Colonic mucosa (tissue), 4 donors: ENCODE results near the gene ARL6. TPM values are rescaled to one million over a fixed set of nuclear protein-coding genes. Genes with fewer than 3 reads are reported as not detected.

Experiments
- DNase-seq: peaks from one replicate; pipeline ENCODE4 v3.0.0-alpha.2; 2020
- H3K27ac ChIP-seq: fragments of 200-600 bp; one replicate; pipeline ENCODE4 v1.8.0; 2021
- H3K27me3 ChIP-seq: fragments of 200-600 bp; one replicate; pipeline ENCODE4 v1.8.0; 2021
- H3K36me3 ChIP-seq: fragments of 200-600 bp; one replicate; pipeline ENCODE4 v1.8.0; 2021
- H3K4me1 ChIP-seq: fragments of 200-600 bp; one replicate; pipeline ENCODE4 v1.8.0; 2021; ENCODE audit warnings: mild to moderate bottlenecking
- H3K4me3 ChIP-seq: fragments of 200-600 bp; one replicate; pipeline ENCODE4 v1.8.0; 2021
- H3K9ac ChIP-seq, 2 donors: one replicate each; pipeline ENCODE4 v1.7.0; 2013; ENCODE audit warnings: control low read depth in 2 of 2, low read depth in 2 of 2, low read length in 2 of 2
- H3K9me3 ChIP-seq: fragments of 200-600 bp; one replicate; pipeline ENCODE4 v1.8.0; 2021
- intact Hi-C: fragments of 100-400 bp; cut with DNase I; formaldehyde crosslinking; loops from one replicate; pipeline ENCODE4 v1.14.1; 2022
- total RNA-seq, 2 donors: library from RNA; stranded (reverse); fragmentation: NEBNext Ultra II Directional in 1 of 2; extraction: Animal tissue kit (Norgen Biotek cat#: 25700) in 1 of 2; gene quantifications; one replicate each; pipeline ENCODE4 v1.2.1, GENCODE V29; 2021
- TF ChIP-seq, protein P1 (sequence below): fragments of 200-600 bp; IDR thresholded peaks from one replicate; pipeline ENCODE4 v1.8.0; 2022; ENCODE audit warnings: antibody characterized with exemption, mild to moderate bottlenecking
- donor health status: healthy.
- donor health status: DM: no; HTN: no; CAD: no.
- donor health status: DM: no; HTN: no; CAD: no.

Gene ARL6
- total RNA-seq, result 1 to 10 TPM; 2.8 to 3.5 TPM

DNA sequence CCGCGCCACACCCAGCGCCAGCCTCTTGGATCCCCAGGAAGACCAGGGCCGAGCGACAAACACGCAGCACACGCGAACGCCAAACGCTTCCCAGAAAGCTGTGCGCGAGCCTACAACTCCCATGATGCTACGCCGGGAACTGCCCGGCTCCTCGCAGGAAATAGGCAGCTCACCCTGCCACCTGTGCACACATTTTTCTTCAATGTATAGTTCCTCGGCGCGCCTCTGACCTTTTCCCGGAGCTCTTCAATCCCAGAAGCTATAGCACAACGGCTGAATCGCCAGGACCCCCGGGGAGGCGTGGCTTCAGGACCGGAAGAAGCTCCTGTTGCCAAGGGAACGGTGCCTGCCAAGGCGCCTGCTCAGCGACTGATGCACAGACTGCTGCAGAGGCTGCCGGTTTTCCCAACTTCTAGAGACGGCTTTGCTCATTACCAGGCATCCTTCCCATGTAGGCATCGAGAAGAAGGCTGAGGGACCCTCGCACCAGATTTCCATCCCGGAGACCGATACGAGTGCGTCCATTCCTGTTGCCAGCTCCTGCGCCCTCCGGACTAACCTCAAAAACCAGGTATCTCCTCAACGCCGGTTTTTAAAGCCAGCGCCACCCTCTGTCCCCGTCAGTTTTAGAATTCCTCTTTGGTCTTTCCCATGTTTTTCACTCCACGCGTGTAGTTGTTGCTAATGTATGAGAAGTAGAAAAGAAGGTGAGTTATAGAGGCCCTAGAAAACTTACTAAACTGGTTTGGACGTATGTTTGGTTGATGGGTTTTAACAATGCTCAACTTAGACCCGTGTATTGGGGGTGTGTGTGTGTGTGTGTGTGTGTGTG is at the start of gene ARL6:
ARL6 (plus strand) TSS at position 352 of the 832 bp plus-strand sequence. CDS start 3,350 bp downstream, outside the sequence.
- intact Hi-C loops, result no loop called here
- no peaks in the 10 kb centered on the region for H3K27me3 ChIP-seq
- H3K9me3 ChIP-seq, result no peaks in the 10 kb centered on the region
- peak; percentile 87 for DNase-seq
- peaks cover 4% of the 10 kb centered on the region for H3K4me1 ChIP-seq
- no peaks in the 10 kb centered on the region for H3K36me3 ChIP-seq
- H3K4me3 ChIP-seq, result peak within 1 kb of the TSS; percentile 87
- H3K9ac ChIP-seq, result peak within 1 kb of the TSS; percentile 74
- TF ChIP-seq, protein P1, sequence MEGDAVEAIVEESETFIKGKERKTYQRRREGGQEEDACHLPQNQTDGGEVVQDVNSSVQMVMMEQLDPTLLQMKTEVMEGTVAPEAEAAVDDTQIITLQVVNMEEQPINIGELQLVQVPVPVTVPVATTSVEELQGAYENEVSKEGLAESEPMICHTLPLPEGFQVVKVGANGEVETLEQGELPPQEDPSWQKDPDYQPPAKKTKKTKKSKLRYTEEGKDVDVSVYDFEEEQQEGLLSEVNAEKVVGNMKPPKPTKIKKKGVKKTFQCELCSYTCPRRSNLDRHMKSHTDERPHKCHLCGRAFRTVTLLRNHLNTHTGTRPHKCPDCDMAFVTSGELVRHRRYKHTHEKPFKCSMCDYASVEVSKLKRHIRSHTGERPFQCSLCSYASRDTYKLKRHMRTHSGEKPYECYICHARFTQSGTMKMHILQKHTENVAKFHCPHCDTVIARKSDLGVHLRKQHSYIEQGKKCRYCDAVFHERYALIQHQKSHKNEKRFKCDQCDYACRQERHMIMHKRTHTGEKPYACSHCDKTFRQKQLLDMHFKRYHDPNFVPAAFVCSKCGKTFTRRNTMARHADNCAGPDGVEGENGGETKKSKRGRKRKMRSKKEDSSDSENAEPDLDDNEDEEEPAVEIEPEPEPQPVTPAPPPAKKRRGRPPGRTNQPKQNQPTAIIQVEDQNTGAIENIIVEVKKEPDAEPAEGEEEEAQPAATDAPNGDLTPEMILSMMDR, result no peak
- peak within 1 kb of the TSS; percentile 80 for H3K27ac ChIP-seq

- peak; percentile 53 for DNase-seq
- Histone ChIP-seq H3K9ac (no peak overlapping the region), H3K4me1 (no peaks in the 10 kb centered on the region), H3K4me3 (no peak overlapping the region), H3K9me3 (no peaks in the 10 kb centered on the region), H3K27me3 (no peaks in the 10 kb centered on the region), H3K36me3 (no peaks in the 10 kb centered on the region), H3K27ac (no peak overlapping the region)
- intact Hi-C loops, result loop anchor here (5.0 kb wide), 1 partner anchor 857 kb away; no protein-coding TSS in a partner anchor
- TF ChIP-seq, protein P1, result peak; percentile 79
These were observed 45.3 kb upstream of the ARL6 start for GRCh38 chr3:97719156-97719821.

GRCh38 chr3:97720417-97720816 is 44.1 kb upstream of the ARL6 start:
- Histone ChIP-seq H3K4me3 (no peak overlapping the region), H3K27ac (no peak overlapping the region), H3K9ac (no peak overlapping the region), H3K36me3 (no peaks in the 10 kb centered on the region), H3K27me3 (no peaks in the 10 kb centered on the region), H3K4me1 (no peaks in the 10 kb centered on the region), H3K9me3 (no peaks in the 10 kb centered on the region)
- TF ChIP-seq, protein P1, result no peak
- no peak for DNase-seq
- intact Hi-C loops, result no loop called here

GRCh38 chr3:97721446-97721845 is 43.1 kb upstream of the ARL6 start:
- H3K9me3 ChIP-seq, result no peaks in the 10 kb centered on the region
- TF ChIP-seq, protein P1, result no peak
- H3K9ac ChIP-seq, result no peak overlapping the region
- intact Hi-C loops, result no loop called here
- no peaks in the 10 kb centered on the region for H3K4me1 ChIP-seq
- H3K27me3 ChIP-seq, result no peaks in the 10 kb centered on the region
- H3K36me3 ChIP-seq, result no peaks in the 10 kb centered on the region
- DNase-seq, result no peak
- H3K27ac ChIP-seq, result no peak overlapping the region
- H3K4me3 ChIP-seq, result no peak overlapping the region

DNA sequence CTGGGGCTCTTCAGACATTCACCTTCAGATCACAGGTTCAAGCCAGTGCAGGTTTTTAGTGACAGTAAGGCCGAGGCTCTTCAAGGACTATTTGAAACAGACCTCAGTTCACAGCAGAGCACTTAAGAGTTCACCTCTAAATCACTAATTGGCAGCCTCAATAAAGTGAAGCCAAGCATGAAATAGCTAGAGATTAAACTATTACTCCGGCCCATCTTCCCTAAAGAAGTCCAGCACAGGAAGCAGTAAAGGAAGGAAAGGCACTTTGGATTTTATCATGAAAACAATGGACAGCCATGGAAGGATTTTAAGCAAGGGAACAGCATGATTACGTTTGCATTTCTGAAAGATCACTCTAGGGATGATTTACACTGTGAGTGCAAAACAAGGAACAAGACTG is 27.6 kb upstream of the ARL6 start:
- H3K9me3 ChIP-seq, result no peaks in the 10 kb centered on the region
- no peak overlapping the region for H3K9ac ChIP-seq
- H3K27ac ChIP-seq, result no peak overlapping the region
- TF ChIP-seq, protein P1, result no peak
- no peak overlapping the region for H3K4me3 ChIP-seq
- H3K4me1 ChIP-seq, result no peaks in the 10 kb centered on the region
- H3K27me3 ChIP-seq, result no peaks in the 10 kb centered on the region
- H3K36me3 ChIP-seq, result no peaks in the 10 kb centered on the region
- no peak for DNase-seq
- intact Hi-C loops, result no loop called here
